Lower lobe of right lung (tissue), 2 donors: ENCODE data around the gene EPS8L1. TPM values are rescaled to one million over a fixed set of nuclear protein-coding genes. Genes with fewer than 3 reads are reported as not detected.

Experiments used
- ATAC-seq, 2 donors: fragments of 200-7000 bp; cut with Tn5 transposase; one replicate each; pipeline ENCODE4 v1.9.1; 2020 to 2022; ENCODE audit warnings: mild to moderate bottlenecking in 2 of 2, moderate library complexity in 2 of 2
- DNase-seq: peaks from one replicate; pipeline ENCODE4 v3.0.0-alpha.2; 2020
- H3K27ac ChIP-seq: fragments of 200-600 bp; one replicate; pipeline ENCODE4 v1.8.0; 2022
- H3K27me3 ChIP-seq: fragments of 200-600 bp; one replicate; pipeline ENCODE4 v1.8.0; 2022; ENCODE audit warnings: low read depth
- H3K36me3 ChIP-seq: fragments of 200-600 bp; one replicate; pipeline ENCODE4 v1.8.0; 2022; ENCODE audit warnings: mild to moderate bottlenecking
- H3K4me1 ChIP-seq: fragments of 200-600 bp; one replicate; pipeline ENCODE4 v1.8.0; 2022
- H3K4me3 ChIP-seq: fragments of 200-600 bp; one replicate; pipeline ENCODE4 v1.8.0; 2022; ENCODE audit warnings: mild to moderate bottlenecking
- H3K9me3 ChIP-seq: fragments of 200-600 bp; one replicate; pipeline ENCODE4 v1.8.0; 2022
- intact Hi-C: fragments of 100-400 bp; cut with DNase I; formaldehyde crosslinking; loops from one replicate; pipeline ENCODE4 v1.11.0; 2022
- total RNA-seq: library from RNA; stranded (reverse); fragmentation: NEBNext Ultra II Directional; extraction: Animal tissue kit (Norgen Biotek cat#: 25700); gene quantifications from one replicate; pipeline ENCODE4 v1.2.1, GENCODE V29; 2021
- TF ChIP-seq, protein P1 (sequence below): fragments of 200-600 bp; IDR thresholded peaks from one replicate; pipeline ENCODE4 v1.8.0; 2022; ENCODE audit warnings: antibody characterized with exemption, mild to moderate bottlenecking
- donor health status: DM: no; HTN: yes; CAD: no; lungs with severe emphysema.

The EPS8L1 gene
- total RNA-seq, 1 donor from 2014 or later, result 28.1 TPM

DNA sequence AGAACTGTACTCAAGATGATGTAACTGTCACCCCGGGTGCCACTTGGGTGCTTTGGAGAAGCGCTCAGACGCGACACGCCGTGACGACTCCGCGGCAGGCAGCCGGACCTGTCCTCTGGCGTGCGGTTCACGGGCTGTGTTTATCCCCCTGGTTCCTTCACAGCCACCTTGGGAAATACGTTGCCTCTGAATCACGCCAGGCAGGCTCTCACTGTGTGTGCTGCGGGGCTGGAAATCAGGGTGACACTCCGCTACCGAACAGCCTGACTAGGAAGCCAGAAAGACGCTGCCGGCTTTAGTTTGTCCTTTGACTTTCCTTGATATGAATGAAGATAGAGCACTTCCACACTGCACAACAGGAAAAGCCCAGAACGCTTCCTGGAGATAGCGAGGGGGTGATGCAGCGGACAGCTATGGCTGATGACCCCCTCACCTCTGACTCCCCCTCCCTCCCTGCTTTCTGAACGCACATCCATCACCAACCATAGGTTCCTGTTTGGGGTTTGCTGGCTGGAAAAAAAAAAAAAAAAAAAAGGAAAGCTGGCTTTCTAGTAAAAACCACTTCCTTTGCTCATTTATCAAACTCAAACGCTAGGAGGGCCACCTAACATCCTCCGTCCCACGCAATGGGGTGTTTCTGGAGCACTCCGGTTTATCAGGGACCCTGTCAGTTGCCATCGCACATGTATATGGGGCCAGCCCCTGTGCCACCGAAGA is 33.9 kb upstream of the EPS8L1 start:
- no peak overlapping the region for H3K4me3 ChIP-seq
- H3K9me3 ChIP-seq, result no peaks in the 10 kb centered on the region
- no peaks in the 10 kb centered on the region for H3K4me1 ChIP-seq
- ATAC-seq, result peak in 1 of 2 donors; percentile 15
- H3K27ac ChIP-seq, result no peak overlapping the region
- no peak for DNase-seq
- H3K27me3 ChIP-seq, result no peaks in the 10 kb centered on the region
- TF ChIP-seq, protein P1, sequence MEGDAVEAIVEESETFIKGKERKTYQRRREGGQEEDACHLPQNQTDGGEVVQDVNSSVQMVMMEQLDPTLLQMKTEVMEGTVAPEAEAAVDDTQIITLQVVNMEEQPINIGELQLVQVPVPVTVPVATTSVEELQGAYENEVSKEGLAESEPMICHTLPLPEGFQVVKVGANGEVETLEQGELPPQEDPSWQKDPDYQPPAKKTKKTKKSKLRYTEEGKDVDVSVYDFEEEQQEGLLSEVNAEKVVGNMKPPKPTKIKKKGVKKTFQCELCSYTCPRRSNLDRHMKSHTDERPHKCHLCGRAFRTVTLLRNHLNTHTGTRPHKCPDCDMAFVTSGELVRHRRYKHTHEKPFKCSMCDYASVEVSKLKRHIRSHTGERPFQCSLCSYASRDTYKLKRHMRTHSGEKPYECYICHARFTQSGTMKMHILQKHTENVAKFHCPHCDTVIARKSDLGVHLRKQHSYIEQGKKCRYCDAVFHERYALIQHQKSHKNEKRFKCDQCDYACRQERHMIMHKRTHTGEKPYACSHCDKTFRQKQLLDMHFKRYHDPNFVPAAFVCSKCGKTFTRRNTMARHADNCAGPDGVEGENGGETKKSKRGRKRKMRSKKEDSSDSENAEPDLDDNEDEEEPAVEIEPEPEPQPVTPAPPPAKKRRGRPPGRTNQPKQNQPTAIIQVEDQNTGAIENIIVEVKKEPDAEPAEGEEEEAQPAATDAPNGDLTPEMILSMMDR, result no peak
- peaks cover 49% of the 10 kb centered on the region for H3K36me3 ChIP-seq
- intact Hi-C loops, result no loop called here

DNA sequence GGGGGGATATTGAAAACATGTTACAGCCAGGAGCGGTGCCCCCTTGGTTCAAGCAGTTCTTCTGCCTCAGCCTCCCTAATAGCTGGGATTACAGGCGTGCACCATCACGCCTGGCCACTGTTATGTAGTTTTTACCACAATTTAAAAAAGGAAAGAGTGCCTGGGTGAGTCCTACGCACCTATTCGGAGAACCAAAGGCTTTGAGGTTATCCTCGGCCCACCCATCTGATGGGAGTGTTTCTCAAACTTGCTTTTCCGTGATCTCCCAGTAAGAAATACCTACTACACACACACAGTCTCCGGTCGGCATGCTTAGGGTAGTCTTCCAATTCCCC is 33.4 kb upstream of the EPS8L1 start:
- intact Hi-C loops, result no loop called here
- DNase-seq (no peak), ATAC-seq (no peak)
- Histone ChIP-seq H3K27ac (no peak overlapping the region), H3K4me1 (no peaks in the 10 kb centered on the region), H3K4me3 (no peak overlapping the region), H3K27me3 (no peaks in the 10 kb centered on the region), H3K9me3 (no peaks in the 10 kb centered on the region), H3K36me3 (peaks cover 54% of the 10 kb centered on the region)
- TF ChIP-seq, protein P1, result no peak

DNA sequence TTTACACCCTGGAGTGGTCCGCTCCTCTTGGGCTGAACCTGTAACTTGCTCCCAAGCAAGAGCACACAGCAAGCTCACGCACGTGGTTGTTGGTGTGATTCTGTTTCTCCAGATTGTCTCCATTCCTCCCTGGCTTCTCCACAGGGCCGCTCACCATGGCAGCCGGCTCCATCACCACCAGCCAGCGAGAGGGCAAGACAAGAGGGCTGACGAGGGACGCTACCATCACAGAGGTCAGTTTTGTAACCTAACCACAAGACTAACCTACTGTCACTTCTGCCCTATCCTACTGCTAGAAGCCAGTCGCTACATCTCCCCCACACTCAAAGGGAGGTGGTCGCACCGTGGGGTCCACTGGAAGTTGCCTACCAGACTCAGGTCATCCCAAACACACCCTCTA is 33.0 kb upstream of the EPS8L1 start:
- ATAC-seq (no peak), DNase-seq (no peak)
- Histone ChIP-seq H3K4me3 (no peak overlapping the region), H3K4me1 (no peaks in the 10 kb centered on the region), H3K9me3 (no peaks in the 10 kb centered on the region), H3K27ac (no peak overlapping the region), H3K36me3 (peaks cover 58% of the 10 kb centered on the region), H3K27me3 (no peaks in the 10 kb centered on the region)
- TF ChIP-seq, protein P1, result no peak
- intact Hi-C loops, result no loop called here

DNA sequence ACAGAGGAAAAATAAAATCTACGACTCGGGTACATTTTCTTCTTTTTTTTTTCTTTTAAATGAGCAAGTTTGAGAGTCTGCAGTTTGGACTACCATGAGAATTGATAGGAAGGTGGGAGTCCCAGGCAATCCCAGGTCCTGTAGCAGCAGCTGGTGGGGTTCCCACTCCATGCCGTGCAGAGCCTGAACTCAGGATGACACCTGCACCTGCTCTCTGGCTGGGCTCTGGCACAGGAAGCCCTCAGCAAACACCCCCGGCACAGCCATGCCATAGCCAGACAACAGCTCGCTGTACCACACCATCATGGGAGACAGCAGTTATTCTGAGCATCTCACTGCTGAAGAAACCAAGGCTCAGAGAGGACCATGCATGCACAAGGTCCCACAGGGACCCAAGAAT is 31.4 kb upstream of the EPS8L1 start:
- Histone ChIP-seq H3K4me1 (no peaks in the 10 kb centered on the region), H3K9me3 (no peaks in the 10 kb centered on the region), H3K27me3 (no peaks in the 10 kb centered on the region), H3K27ac (no peak overlapping the region), H3K4me3 (no peak overlapping the region), H3K36me3 (peaks cover 74% of the 10 kb centered on the region)
- intact Hi-C loops, result no loop called here
- DNase-seq (no peak), ATAC-seq (no peak)
- TF ChIP-seq, protein P1, result no peak

DNA sequence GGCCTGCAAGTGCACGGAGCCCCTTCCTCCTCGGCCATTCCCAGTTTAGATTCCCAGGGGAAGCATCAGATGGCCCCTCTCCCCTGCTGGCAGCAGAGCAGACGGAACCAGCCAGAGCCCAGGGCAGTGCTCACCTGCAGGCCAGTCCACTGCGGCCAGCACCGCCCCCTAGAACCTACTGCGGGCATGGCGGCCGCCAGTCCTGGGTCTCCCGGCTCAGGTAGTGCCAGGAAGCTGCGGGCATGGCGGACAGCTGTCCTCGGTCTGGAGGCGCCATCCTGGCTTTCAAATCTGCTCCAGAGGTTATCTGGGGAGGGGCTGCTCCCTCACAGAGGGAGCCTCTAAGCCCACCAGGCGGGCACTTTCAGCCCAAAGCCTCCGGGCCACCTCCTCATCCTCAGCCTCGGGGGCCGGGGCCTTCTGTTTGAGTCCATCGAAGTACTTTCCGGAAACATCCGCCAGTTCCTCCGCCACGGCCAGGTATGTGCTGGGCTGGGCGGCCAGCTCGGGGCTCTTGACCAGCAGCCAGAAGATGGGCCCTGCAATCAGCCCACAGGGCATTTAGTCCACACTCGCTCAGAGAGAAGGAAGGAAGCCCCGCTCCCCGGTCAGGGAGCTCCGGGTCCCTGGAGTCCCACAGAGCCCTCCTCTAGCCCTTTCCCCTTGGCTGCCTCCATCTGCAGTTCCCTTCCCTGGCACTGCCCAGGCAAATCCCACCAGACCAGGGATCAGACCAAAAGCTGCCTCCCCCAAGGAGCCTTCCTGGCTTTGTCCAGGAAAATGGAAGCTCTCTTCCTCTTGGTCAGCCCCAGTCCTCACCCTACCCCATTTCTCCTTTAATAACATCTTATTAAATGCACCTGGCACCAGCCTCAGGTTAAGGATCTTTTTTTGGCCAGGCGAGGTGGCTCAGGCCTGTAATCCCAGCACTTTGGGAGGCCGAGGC is 30.6 kb upstream of the EPS8L1 start:
- TF ChIP-seq, protein P1, result no peak
- DNase-seq (no peak), ATAC-seq (peak in 1 of 2 donors; percentile 24)
- no peak overlapping the region for H3K4me3 ChIP-seq
- H3K36me3 ChIP-seq, result peaks cover 78% of the 10 kb centered on the region
- no peaks in the 10 kb centered on the region for H3K4me1 ChIP-seq
- no peaks in the 10 kb centered on the region for H3K9me3 ChIP-seq
- H3K27me3 ChIP-seq, result no peaks in the 10 kb centered on the region
- intact Hi-C loops, result no loop called here
- H3K27ac ChIP-seq, result no peak overlapping the region
